Measurements from ENCODE around the gene MYO9B. TPM values are rescaled to one million over a fixed set of nuclear protein-coding genes. Genes with fewer than 3 reads are reported as not detected.

Gene MYO9B
- total and polyA plus RNA-seq, 2 of the 13 experiments (the other 11 are each of a cell fraction or from before 2014, with no cell fraction given): 18.0 to 18.3 TPM

DNA sequence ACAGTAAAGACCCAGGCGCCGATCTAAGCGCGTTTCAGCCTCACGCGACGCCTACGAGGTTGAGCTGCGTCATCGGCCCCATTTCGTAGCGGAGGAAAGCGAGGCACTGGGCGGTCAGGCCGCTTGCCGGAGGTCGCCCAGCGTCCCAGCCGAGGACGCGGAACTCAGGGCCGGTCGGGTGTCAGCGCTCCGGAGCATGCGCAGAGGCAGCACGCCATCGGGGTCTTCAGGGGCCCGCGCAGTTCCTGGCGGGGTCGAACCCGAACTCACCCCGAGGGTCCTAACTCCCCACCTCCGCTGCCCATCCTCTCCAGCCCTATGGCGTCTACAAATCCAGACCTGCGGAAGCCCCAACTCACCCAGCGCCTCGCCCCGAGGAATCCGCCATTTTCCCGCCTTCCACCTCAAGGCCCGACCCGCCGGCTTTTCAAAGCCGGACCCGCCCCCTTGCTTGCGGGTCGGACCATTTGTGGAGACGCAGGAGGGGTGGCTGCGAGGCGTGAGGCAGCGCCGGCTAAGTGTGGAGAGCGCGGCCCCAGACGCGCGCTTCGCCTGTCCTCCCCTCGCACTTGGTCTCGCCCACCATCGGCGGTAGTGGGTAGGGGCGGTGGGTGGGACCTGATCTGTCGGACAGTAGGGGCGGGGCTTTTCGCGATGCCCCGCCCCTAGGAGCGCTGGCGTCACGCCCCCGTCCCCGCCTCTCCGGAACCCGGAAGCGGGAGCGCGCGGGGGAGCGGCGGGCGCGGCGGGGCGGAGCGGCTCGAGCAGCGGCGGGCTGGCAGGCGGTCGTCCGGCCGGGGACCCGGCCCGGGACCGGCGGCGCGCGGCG, at the start of gene MYO9B, which contains the start of gene HAUS8 (continued):
- TF ChIP-seq, protein P1, sequence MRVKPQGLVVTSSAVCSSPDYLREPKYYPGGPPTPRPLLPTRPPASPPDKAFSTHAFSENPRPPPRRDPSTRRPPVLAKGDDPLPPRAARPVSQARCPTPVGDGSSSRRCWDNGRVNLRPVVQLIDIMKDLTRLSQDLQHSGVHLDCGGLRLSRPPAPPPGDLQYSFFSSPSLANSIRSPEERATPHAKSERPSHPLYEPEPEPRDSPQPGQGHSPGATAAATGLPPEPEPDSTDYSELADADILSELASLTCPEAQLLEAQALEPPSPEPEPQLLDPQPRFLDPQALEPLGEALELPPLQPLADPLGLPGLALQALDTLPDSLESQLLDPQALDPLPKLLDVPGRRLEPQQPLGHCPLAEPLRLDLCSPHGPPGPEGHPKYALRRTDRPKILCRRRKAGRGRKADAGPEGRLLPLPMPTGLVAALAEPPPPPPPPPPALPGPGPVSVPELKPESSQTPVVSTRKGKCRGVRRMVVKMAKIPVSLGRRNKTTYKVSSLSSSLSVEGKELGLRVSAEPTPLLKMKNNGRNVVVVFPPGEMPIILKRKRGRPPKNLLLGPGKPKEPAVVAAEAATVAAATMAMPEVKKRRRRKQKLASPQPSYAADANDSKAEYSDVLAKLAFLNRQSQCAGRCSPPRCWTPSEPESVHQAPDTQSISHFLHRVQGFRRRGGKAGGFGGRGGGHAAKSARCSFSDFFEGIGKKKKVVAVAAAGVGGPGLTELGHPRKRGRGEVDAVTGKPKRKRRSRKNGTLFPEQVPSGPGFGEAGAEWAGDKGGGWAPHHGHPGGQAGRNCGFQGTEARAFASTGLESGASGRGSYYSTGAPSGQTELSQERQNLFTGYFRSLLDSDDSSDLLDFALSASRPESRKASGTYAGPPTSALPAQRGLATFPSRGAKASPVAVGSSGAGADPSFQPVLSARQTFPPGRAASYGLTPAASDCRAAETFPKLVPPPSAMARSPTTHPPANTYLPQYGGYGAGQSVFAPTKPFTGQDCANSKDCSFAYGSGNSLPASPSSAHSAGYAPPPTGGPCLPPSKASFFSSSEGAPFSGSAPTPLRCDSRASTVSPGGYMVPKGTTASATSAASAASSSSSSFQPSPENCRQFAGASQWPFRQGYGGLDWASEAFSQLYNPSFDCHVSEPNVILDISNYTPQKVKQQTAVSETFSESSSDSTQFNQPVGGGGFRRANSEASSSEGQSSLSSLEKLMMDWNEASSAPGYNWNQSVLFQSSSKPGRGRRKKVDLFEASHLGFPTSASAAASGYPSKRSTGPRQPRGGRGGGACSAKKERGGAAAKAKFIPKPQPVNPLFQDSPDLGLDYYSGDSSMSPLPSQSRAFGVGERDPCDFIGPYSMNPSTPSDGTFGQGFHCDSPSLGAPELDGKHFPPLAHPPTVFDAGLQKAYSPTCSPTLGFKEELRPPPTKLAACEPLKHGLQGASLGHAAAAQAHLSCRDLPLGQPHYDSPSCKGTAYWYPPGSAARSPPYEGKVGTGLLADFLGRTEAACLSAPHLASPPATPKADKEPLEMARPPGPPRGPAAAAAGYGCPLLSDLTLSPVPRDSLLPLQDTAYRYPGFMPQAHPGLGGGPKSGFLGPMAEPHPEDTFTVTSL (CRISPR knock-in tag; IDR thresholded peaks at IDR 0.05; ENCODE audit: borderline replicate concordance): 0 out of 2 replicates have a peak, but pooled peaks have one; percentile 42
- no peak for TF ChIP-seq DPF2 (CRISPR knock-in tag; IDR thresholded peaks at IDR 0.05; ENCODE audit: borderline replicate concordance, low read depth)
- peak; percentile 33 for TF ChIP-seq TEAD3 (CRISPR knock-in tag; optimal IDR thresholded peaks at IDR 0.05; ENCODE audit: borderline replicate concordance)
- TF ChIP-seq EEA1 (CRISPR knock-in tag; IDR thresholded peaks at IDR 0.05; ENCODE audit: borderline replicate concordance): no peak
- TF ChIP-seq KDM5A (IDR thresholded peaks at IDR 0.05; ENCODE audit: borderline replicate concordance, low read length): peak; percentile 62; the same call in 1 of the 2 replicates
- no peak for TF ChIP-seq ZNF253 (CRISPR knock-in tag; IDR thresholded peaks at IDR 0.05; ENCODE audit: borderline replicate concordance)
- peak; percentile 60; the same call in 1 of the 2 replicates for TF ChIP-seq POLR2AphosphoS5 (IDR thresholded peaks at IDR 0.05; ENCODE audit: low read depth, low read length)
- 0 out of 2 replicates have a peak, but pooled peaks have one; percentile 78 for TF ChIP-seq KLF13 (CRISPR knock-in tag; IDR thresholded peaks at IDR 0.05)
- no peak for TF ChIP-seq ZNF549 (CRISPR knock-in tag; IDR thresholded peaks at IDR 0.05)
- 0 out of 2 replicates have a peak, but pooled peaks have one; percentile 25 for TF ChIP-seq ZFP36L2 (CRISPR knock-in tag; IDR thresholded peaks at IDR 0.05)
- TF ChIP-seq SMAD1 (CRISPR knock-in tag; IDR thresholded peaks at IDR 0.05; ENCODE audit: borderline replicate concordance, low read depth): peak; percentile 81; the same call in 1 of the 2 replicates
- TF ChIP-seq ZNF761 (CRISPR knock-in tag; conservative IDR thresholded peaks at IDR 0.05): no peak
- no peak for TF ChIP-seq CEBPG (CRISPR knock-in tag; IDR thresholded peaks at IDR 0.05)
- peak; percentile 84 for TF ChIP-seq ARNT2 (CRISPR knock-in tag; IDR thresholded peaks at IDR 0.05; ENCODE audit: low read depth)
- TF ChIP-seq ZNF652 (CRISPR knock-in tag; IDR thresholded peaks at IDR 0.05; ENCODE audit: borderline replicate concordance, low read depth): no peak
- no peak for TF ChIP-seq JUNB (CRISPR knock-in tag; IDR thresholded peaks at IDR 0.05; ENCODE audit: borderline replicate concordance)
- TF ChIP-seq KLF16 (CRISPR knock-in tag; IDR thresholded peaks at IDR 0.05): peak in 1 of 2 experiments; percentile 85; a peak in 3 of 4 replicates
- 0 out of 2 replicates have a peak, but pooled peaks have one; percentile 30 for TF ChIP-seq CHD2 (IDR thresholded peaks at IDR 0.05; ENCODE audit: low read depth, low read length)
- no peak for TF ChIP-seq GTF2F1 (IDR thresholded peaks at IDR 0.05; ENCODE audit: low read length)
- no peak for TF ChIP-seq RFXANK (CRISPR knock-in tag; IDR thresholded peaks at IDR 0.05)
- TF ChIP-seq ZFP41 (CRISPR knock-in tag; IDR thresholded peaks at IDR 0.05; ENCODE audit: borderline replicate concordance): peak; percentile 75; the same call in 1 of the 2 replicates
- TF ChIP-seq, protein P2, sequence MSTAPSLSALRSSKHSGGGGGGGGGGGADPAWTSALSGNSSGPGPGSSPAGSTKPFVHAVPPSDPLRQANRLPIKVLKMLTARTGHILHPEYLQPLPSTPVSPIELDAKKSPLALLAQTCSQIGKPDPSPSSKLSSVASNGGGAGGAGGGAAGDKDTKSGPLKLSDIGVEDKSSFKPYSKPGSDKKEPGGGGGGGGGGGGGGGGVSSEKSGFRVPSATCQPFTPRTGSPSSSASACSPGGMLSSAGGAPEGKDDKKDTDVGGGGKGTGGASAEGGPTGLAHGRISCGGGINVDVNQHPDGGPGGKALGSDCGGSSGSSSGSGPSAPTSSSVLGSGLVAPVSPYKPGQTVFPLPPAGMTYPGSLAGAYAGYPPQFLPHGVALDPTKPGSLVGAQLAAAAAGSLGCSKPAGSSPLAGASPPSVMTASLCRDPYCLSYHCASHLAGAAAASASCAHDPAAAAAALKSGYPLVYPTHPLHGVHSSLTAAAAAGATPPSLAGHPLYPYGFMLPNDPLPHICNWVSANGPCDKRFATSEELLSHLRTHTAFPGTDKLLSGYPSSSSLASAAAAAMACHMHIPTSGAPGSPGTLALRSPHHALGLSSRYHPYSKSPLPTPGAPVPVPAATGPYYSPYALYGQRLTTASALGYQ (CRISPR knock-in tag; IDR thresholded peaks at IDR 0.05): peak; percentile 33; the same call in 1 of the 2 replicates
- TF ChIP-seq ZNF383 (CRISPR knock-in tag; IDR thresholded peaks at IDR 0.05; ENCODE audit: borderline replicate concordance): no peak
